NT2/D1 (cell line): Measurements from ENCODE around the gene OTUB2.

ENCODE experiments used
- DNase-seq: peaks from one replicate; pipeline ENCODE4 v3.0.0-alpha.2; 2011; ENCODE audit warnings: low read depth, low spot score
- H3K27me3 ChIP-seq: 2 replicates; pipeline ENCODE4 v1.6.0; 2011; ENCODE audit warnings: mild to moderate bottlenecking; ENCODE audit not compliant: insufficient read length, insufficient read depth
- H3K36me3 ChIP-seq: 2 replicates; pipeline ENCODE4 v1.6.1; 2011; ENCODE audit warnings: mild to moderate bottlenecking, low read length, mixed read lengths; ENCODE audit not compliant: insufficient read depth, insufficient read length
- H3K4me1 ChIP-seq: 2 replicates; pipeline ENCODE4 v1.5.1; 2011; ENCODE audit not compliant: insufficient read depth, insufficient read length
- H3K4me3 ChIP-seq: 2 replicates; pipeline ENCODE4 v1.5.1; 2011; ENCODE audit warnings: low read depth; ENCODE audit not compliant: insufficient read length
- H3K9ac ChIP-seq: 2 replicates; pipeline ENCODE4 v1.6.0; 2011; ENCODE audit warnings: low read depth; ENCODE audit not compliant: insufficient read length
- H3K9me3 ChIP-seq: 2 replicates; pipeline ENCODE4 v1.5.1; 2011; ENCODE audit warnings: mild to moderate bottlenecking, low read length; ENCODE audit not compliant: insufficient read depth
- SUZ12 ChIP-seq: IDR thresholded peaks from 2 replicates; pipeline ENCODE4 v1.6.1; 2011; ENCODE audit not compliant: insufficient read length, insufficient read depth; ENCODE audit errors: extremely low read depth
- YY1 ChIP-seq: IDR thresholded peaks from 2 replicates; pipeline ENCODE4 v1.6.1; 2011; ENCODE audit not compliant: insufficient read length, insufficient read depth
- ZNF274 ChIP-seq: IDR thresholded peaks from 2 replicates; pipeline ENCODE4 v1.6.1; 2011; ENCODE audit warnings: mild to moderate bottlenecking, low read depth, low read length

Gene OTUB2

DNA sequence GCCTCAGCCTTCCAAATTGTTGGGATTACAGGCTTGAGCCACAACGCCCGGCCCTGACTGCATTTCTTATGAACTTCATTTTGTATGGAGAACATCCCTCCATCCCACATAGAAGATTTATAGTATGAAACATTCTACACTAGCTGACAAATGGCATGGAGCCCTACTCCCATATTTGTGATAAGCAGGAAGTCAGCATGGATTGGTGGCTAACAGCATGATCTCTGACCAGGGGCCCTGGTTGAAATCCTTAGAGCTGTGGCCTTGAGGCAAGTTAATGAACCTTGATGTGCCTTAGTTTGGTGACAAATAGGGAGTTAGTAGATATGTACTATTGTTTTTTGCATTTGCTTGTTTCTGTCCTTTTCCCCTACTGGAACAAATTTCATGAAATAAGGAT, 67.3 kb downstream of the OTUB2 start:
- no peak for DNase-seq
- Histone ChIP-seq H3K9ac (no peak overlapping the region), H3K27me3 (no peaks in the 10 kb centered on the region), H3K36me3 (peaks cover 22% of the 10 kb centered on the region), H3K4me1 (no peaks in the 10 kb centered on the region), H3K4me3 (no peak overlapping the region), H3K9me3 (no peaks in the 10 kb centered on the region)
- TF ChIP-seq ZNF274 (no peak), SUZ12 (no peak), YY1 (no peak)

DNA sequence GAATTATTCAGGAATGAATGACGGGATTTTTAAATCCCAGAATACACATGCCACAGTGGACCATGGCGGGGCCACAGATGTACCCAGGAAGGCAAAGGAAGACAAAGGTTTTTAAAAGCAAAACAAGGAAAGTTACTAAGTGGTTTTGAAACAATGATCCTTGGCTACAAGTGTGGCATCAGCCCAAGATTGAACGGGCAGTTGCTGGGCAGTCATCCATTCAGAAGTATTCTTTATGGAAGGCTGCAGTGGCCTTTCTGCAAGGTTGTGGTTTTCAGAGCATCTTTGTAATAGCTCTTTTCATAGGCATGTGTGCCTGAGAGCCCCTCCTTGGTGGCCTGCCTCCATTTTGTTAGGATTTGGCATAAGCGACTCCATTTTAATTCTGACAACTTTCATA, 71.0 kb downstream of the OTUB2 start:
- H3K4me3 ChIP-seq, result no peak overlapping the region
- peaks cover 34% of the 10 kb centered on the region for H3K36me3 ChIP-seq
- no peaks in the 10 kb centered on the region for H3K27me3 ChIP-seq
- no peak overlapping the region for H3K9ac ChIP-seq
- H3K9me3 ChIP-seq, result no peaks in the 10 kb centered on the region
- DNase-seq, result no peak
- no peak for TF ChIP-seq SUZ12
- TF ChIP-seq ZNF274, result no peak
- TF ChIP-seq YY1, result no peak
- H3K4me1 ChIP-seq, result no peaks in the 10 kb centered on the region
